Fibroblast of lung (primary cell): Measurements from ENCODE around the gene ILF2. TPM values are rescaled to one million over a fixed set of nuclear protein-coding genes. Genes with fewer than 3 reads are reported as not detected.
A peak's percentile ranks its signal among the peaks of the same experiment; 100 is the strongest.

Experiments used
- DNase-seq, 2 donors: peaks; one replicate each; pipeline versions ENCODE4 v3.0.0 to v3.0.0-alpha.2; 2010; ENCODE audit warnings: low read depth in 2 of 2
- H2AFZ ChIP-seq: 2 replicates; pipeline ENCODE4 v1.5.1; 2012; ENCODE audit warnings: low read length, control low read depth, inconsistent platforms
- H3K27ac ChIP-seq: 2 replicates; pipeline ENCODE4 v1.5.1; 2011; ENCODE audit warnings: low read length, control low read depth; ENCODE audit not compliant: insufficient read depth
- H3K27me3 ChIP-seq: 2 replicates; pipeline ENCODE4 v1.5.1; 2011; ENCODE audit warnings: mild to moderate bottlenecking, low read length; ENCODE audit not compliant: control insufficient read depth, insufficient read depth
- H3K36me3 ChIP-seq: 2 replicates; pipeline ENCODE4 v1.5.1; 2011; ENCODE audit warnings: low read length; ENCODE audit not compliant: control insufficient read depth, insufficient read depth
- H3K4me1 ChIP-seq: 2 replicates; pipeline ENCODE4 v1.5.1; 2011; ENCODE audit warnings: low read length; ENCODE audit not compliant: control insufficient read depth, insufficient read depth; ENCODE audit errors: extremely low read depth
- H3K4me2 ChIP-seq: 2 replicates; pipeline ENCODE4 v1.5.1; 2011; ENCODE audit warnings: low read length, control low read depth; ENCODE audit not compliant: insufficient read depth; ENCODE audit errors: extremely low read depth
- H3K4me3 ChIP-seq, 4 experiments: fragments of 200-600 bp in 1 of 4; sonication (generic) in 1 of 4; replicated peaks in 1 of 4; 2 replicates each; pipeline ENCODE4 v1.5.1; 2011 to 2016; ENCODE audit warnings: low read length in 4 of 4, low read depth in 3 of 4, mild to moderate bottlenecking in 3 of 4, control low read depth in 2 of 4, inconsistent platforms in 1 of 4, mixed read lengths in 1 of 4; ENCODE audit not compliant: insufficient read depth in 1 of 4; ENCODE audit errors: control extremely low read depth in 1 of 4
- H3K79me2 ChIP-seq: 2 replicates; pipeline ENCODE4 v1.5.1; 2012; ENCODE audit warnings: mild to moderate bottlenecking, low read length, inconsistent platforms; ENCODE audit not compliant: control insufficient read depth, insufficient read depth
- H3K9ac ChIP-seq: 2 replicates; pipeline ENCODE4 v1.5.1; 2011; ENCODE audit warnings: mild to moderate bottlenecking, low read length, control low read depth; ENCODE audit not compliant: insufficient read depth
- H3K9me3 ChIP-seq: 2 replicates; pipeline ENCODE4 v1.5.1; 2012; ENCODE audit warnings: low read depth, low read length; ENCODE audit not compliant: control insufficient read depth, insufficient read depth
- H4K20me1 ChIP-seq: 2 replicates; pipeline ENCODE4 v1.5.1; 2011; ENCODE audit warnings: low read length; ENCODE audit not compliant: control insufficient read depth, insufficient read depth; ENCODE audit errors: extremely low read depth
- EZH2 ChIP-seq: IDR thresholded peaks from 2 replicates; pipeline ENCODE4 v1.5.1; 2012; ENCODE audit warnings: low read length, control low read depth, mild to moderate bottlenecking; ENCODE audit errors: missing control alignments
- polyA plus RNA-seq, 2 donors: library from polyadenylated mRNA; depleted of rRNA in 1 of 2; stranded (reverse) in 1 of 2; unstranded in 1 of 2; fragments of >200 nt; gene quantifications; 2 replicates each; pipeline ENCODE4 v1.2.1, GENCODE V29; 2011 to 2012; ENCODE audit warnings: missing spikeins in 1 of 2
- total RNA-seq: library from RNA; depleted of rRNA; stranded (reverse); fragments of >200 nt; gene quantifications from 2 replicates; pipeline ENCODE4 v1.2.1, GENCODE V29; 2014
- TF ChIP-seq, protein P1 (sequence below), 2 donors: IDR thresholded peaks in 1 of 2; conservative IDR thresholded peaks in 1 of 2; 1 replicate in 1 of 2; 2 replicates in 1 of 2; pipeline ENCODE4 v1.5.1; 2011 to 2012; ENCODE audit warnings: low read length in 2 of 2, control low read depth in 1 of 2, inconsistent platforms in 1 of 2, low read depth in 1 of 2, mild to moderate bottlenecking in 1 of 2

Gene ILF2
- total and polyA plus RNA-seq, 2 donors (not counting 1 experiment from before 2014, with no cell fraction given): 135 to 235 TPM

DNA sequence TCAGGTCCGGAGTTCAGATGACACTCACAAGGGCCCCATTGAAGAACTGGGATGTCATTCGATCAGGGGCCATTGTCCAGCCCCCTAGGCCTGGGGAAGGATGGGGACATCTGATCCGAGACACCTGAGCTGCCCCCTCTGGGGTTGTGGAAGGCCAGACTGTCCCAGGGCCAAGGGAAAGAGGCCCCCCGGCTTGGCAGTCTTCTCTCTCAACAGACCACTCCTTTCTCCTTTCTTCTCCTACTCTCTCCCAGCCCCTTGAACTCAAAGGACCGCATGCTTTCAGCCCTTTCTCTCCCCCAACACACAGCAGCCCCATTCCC, 41.5 kb downstream of the ILF2 start:
- no peak for DNase-seq
- Histone ChIP-seq H3K4me3 (no peak overlapping the region), H2AFZ (no peak overlapping the region), H3K4me2 (no peak overlapping the region), H3K27ac (no peak overlapping the region), H3K36me3 (peaks cover 3% of the 10 kb centered on the region), H3K9me3 (no peaks in the 10 kb centered on the region), H3K9ac (no peak overlapping the region), H4K20me1 (no peaks in the 10 kb centered on the region), H3K79me2 (peaks cover 16% of the 10 kb centered on the region), H3K4me1 (peaks cover 9% of the 10 kb centered on the region), H3K27me3 (no peaks in the 10 kb centered on the region)
- no peak for TF ChIP-seq EZH2
- TF ChIP-seq, protein P1, sequence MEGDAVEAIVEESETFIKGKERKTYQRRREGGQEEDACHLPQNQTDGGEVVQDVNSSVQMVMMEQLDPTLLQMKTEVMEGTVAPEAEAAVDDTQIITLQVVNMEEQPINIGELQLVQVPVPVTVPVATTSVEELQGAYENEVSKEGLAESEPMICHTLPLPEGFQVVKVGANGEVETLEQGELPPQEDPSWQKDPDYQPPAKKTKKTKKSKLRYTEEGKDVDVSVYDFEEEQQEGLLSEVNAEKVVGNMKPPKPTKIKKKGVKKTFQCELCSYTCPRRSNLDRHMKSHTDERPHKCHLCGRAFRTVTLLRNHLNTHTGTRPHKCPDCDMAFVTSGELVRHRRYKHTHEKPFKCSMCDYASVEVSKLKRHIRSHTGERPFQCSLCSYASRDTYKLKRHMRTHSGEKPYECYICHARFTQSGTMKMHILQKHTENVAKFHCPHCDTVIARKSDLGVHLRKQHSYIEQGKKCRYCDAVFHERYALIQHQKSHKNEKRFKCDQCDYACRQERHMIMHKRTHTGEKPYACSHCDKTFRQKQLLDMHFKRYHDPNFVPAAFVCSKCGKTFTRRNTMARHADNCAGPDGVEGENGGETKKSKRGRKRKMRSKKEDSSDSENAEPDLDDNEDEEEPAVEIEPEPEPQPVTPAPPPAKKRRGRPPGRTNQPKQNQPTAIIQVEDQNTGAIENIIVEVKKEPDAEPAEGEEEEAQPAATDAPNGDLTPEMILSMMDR (conservative IDR thresholded peaks at IDR 0.05 in 1 of 2, IDR thresholded peaks at IDR 0.05 in 1 of 2; ENCODE audit: low read depth in 1 of 2, low read length in 2 of 2): no peak

DNA sequence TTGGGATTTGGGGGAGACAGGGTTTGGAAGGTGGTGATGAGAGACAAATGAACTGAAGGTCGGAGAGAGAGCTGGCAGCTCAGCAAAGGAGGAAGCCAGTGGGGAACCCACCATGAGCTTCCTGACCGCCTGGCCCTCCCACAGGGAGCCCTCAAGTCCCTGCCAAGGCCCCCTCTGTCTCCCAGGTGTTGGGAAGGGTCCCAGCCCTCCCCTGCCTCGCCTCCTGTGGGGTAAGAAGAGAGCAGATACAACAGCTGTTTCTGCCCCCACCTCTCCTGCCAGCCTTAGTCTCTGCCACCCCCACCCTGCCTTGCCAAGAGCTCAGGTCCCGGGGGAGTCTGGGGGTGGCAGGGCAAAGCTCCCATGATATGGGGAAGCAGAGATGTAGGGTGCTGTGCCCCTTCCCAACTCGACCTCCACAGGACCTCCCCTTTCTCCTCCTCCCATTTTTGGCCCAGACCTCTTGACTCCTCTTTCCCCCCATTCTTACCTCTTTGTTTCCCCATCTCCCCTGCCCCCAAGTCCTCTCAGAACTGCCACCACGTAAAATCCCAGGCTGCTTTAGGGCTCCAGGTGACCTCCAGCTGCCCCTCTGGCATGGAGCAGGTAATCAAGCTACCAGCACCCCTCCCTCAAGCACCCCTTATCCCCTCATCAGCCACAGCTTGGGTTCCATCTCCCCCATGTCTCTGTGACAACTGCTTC, 42.0 kb downstream of the ILF2 start:
- Histone ChIP-seq H3K36me3 (peaks cover 3% of the 10 kb centered on the region), H2AFZ (no peak overlapping the region), H3K9ac (no peak overlapping the region), H3K4me3 (no peak overlapping the region), H3K79me2 (peaks cover 16% of the 10 kb centered on the region), H3K27ac (no peak overlapping the region), H3K9me3 (no peaks in the 10 kb centered on the region), H3K4me1 (peaks cover 9% of the 10 kb centered on the region), H3K27me3 (no peaks in the 10 kb centered on the region), H3K4me2 (no peak overlapping the region), H4K20me1 (no peaks in the 10 kb centered on the region)
- TF ChIP-seq, protein P1 (conservative IDR thresholded peaks at IDR 0.05 in 1 of 2, IDR thresholded peaks at IDR 0.05 in 1 of 2; ENCODE audit: low read depth in 1 of 2, low read length in 2 of 2): no peak
- no peak for TF ChIP-seq EZH2
- no peak for DNase-seq

DNA sequence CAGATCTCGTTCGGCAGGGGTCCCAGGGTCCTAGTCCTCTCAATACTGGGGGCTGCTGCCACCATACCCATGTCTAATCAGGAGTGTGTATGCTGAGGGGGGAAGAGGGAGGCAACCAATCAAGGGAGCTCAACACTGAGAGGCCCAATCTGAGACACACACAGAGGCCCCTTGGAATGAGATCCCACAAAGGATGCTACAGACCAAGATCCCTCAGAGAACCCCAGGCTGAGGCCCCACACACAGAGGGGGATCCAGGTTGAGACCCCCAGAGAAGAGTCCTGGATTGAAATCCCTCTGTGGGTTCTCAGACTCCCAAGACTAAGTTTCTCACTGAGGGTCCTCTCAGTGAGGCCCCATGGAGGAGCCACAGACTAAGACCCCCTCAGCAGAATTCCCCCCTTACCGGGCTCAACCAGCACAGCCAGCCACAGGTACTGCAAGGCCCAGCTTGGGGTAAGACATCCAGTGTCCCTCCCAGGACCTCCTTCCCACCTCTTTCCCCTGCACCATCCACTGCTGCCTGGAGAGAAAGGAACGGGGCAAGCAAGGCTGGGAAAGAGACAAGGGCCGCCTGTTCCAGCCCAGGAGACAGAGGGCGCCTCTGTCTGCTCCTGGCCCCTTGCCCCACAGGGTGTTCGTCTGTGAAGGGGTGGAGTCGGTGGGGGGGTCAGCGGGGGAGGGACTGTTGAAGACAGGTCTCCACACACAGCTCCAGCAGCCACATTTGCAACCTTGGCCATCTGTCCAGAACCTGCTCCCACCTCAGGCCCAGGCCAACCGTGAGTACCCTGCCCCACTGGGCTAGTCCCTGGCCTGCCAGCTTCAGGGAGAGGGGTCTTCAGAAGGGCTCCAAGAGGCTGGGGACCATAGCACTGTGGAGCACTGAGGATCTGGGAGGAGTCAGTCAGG, 42.8 kb downstream of the ILF2 start, which contains the start of gene S100A1:
S100A1 (plus strand) TSS at position 720 of the 912 bp plus-strand sequence. CDS start 2,088 bp downstream, outside the sequence.
- Histone ChIP-seq H3K4me2 (peak within 1 kb of the TSS; percentile 75), H3K9ac (peak within 1 kb of the TSS; percentile 84)
- TF ChIP-seq, protein P1 (conservative IDR thresholded peaks at IDR 0.05 in 1 of 2, IDR thresholded peaks at IDR 0.05 in 1 of 2; ENCODE audit: low read depth in 1 of 2, low read length in 2 of 2): peak in 1 of 2 donors; percentile 64
- TF ChIP-seq EZH2: no peak

More for the DNA sequence above, 42.8 kb downstream of the ILF2 start, which contains the start of gene S100A1:
- no peaks in the 10 kb centered on the region for H3K9me3 ChIP-seq
- H3K4me3 ChIP-seq: peak within 1 kb of the TSS; percentile 72 to 89 (median 78)
- peaks cover 3% of the 10 kb centered on the region for H3K36me3 ChIP-seq
- peaks cover 2% of the 10 kb centered on the region for H3K4me1 ChIP-seq
- no peaks in the 10 kb centered on the region for H4K20me1 ChIP-seq
- H3K79me2 ChIP-seq: peaks cover 18% of the 10 kb centered on the region
- no peak for DNase-seq
- peak within 1 kb of the TSS; percentile 95 for H3K27ac ChIP-seq
- no peaks in the 10 kb centered on the region for H3K27me3 ChIP-seq
- no peak within 1 kb of the TSS for H2AFZ ChIP-seq
